ENCODE results near the gene UTF1. TPM values are rescaled to one million over a fixed set of nuclear protein-coding genes. Genes with fewer than 3 reads are reported as not detected.

Gene UTF1
- total RNA-seq, 2 donors from 2014 or later = 1.5 TPM; not detected in 1

GRCh38 chr10:133207041-133207600 is 22.9 kb upstream of the UTF1 start:
- WGBS, 2 experiments (ENCODE audit: insufficient coverage in 1 of 2, insufficient read length in 1 of 2) = 97% methylated on average over 21 to 36 of the region's 36 CpGs
- no peak for TF ChIP-seq CTCF (conservative IDR thresholded peaks at IDR 0.05)
- no peak overlapping the region for H3K27ac ChIP-seq (ENCODE audit: low read depth, low read length)
- no peak overlapping the region for H3K4me3 ChIP-seq (ENCODE audit: low read length)
- no peak overlapping the region for H3K4me3 Mint-ChIP-seq
- H3K9ac ChIP-seq (ENCODE audit: extremely low read depth, low read length, poor library complexity, severe bottlenecking) = no peak overlapping the region
- no peaks in the 10 kb centered on the region for H3K9me3 ChIP-seq (ENCODE audit: control insufficient read depth, low read length)
- no peaks in the 10 kb centered on the region for H3K27me3 ChIP-seq (ENCODE audit: control insufficient read depth, insufficient read depth, low read length, poor library complexity, severe bottlenecking)
- DNase-seq = no peak
- H3K27ac Mint-ChIP-seq = no peak overlapping the region
- H3K36me3 ChIP-seq (ENCODE audit: control insufficient read depth, insufficient read depth, low read length) = no peaks in the 10 kb centered on the region
- no peaks in the 10 kb centered on the region for H3K9me3 Mint-ChIP-seq
- H3K4me1 ChIP-seq (ENCODE audit: control insufficient read depth, insufficient read depth, low read length) = no peaks in the 10 kb centered on the region
- no peaks in the 10 kb centered on the region for H3K27me3 Mint-ChIP-seq (ENCODE audit: insufficient read depth)
- H3K36me3 Mint-ChIP-seq (ENCODE audit: low read depth) = no peaks in the 10 kb centered on the region
- H3K4me1 Mint-ChIP-seq = no peaks in the 10 kb centered on the region

- Histone ChIP-seq H3K4me1 (ENCODE audit: control insufficient read depth, insufficient read depth, low read length) (no peaks in the 10 kb centered on the region), H3K9me3 (ENCODE audit: control insufficient read depth, low read length) (no peaks in the 10 kb centered on the region), H3K27me3 (ENCODE audit: control insufficient read depth, insufficient read depth, low read length, poor library complexity, severe bottlenecking) (no peaks in the 10 kb centered on the region), H3K4me3 (ENCODE audit: low read length) (no peak overlapping the region), H3K36me3 (ENCODE audit: control insufficient read depth, insufficient read depth, low read length) (no peaks in the 10 kb centered on the region), H3K27ac (ENCODE audit: low read depth, low read length) (no peak overlapping the region), H3K9ac (ENCODE audit: extremely low read depth, low read length, poor library complexity, severe bottlenecking) (no peak overlapping the region)
- H3K36me3 Mint-ChIP-seq (ENCODE audit: low read depth) = no peaks in the 10 kb centered on the region
- H3K4me1 Mint-ChIP-seq = no peaks in the 10 kb centered on the region
- no peaks in the 10 kb centered on the region for H3K27me3 Mint-ChIP-seq (ENCODE audit: insufficient read depth)
- whole genome bisulfite sequencing, 2 experiments (ENCODE audit: insufficient coverage in 1 of 2, insufficient read length in 1 of 2) = 94% methylated on average over 8 to 17 of the region's 17 CpGs
- no peak overlapping the region for H3K4me3 Mint-ChIP-seq
- DNase-seq = no peak
- H3K27ac Mint-ChIP-seq = no peak overlapping the region
- TF ChIP-seq CTCF (conservative IDR thresholded peaks at IDR 0.05) = no peak
- H3K9me3 Mint-ChIP-seq = no peaks in the 10 kb centered on the region
These were observed 22.4 kb upstream of the UTF1 start for GRCh38 chr10:133207627-133208026.

DNA sequence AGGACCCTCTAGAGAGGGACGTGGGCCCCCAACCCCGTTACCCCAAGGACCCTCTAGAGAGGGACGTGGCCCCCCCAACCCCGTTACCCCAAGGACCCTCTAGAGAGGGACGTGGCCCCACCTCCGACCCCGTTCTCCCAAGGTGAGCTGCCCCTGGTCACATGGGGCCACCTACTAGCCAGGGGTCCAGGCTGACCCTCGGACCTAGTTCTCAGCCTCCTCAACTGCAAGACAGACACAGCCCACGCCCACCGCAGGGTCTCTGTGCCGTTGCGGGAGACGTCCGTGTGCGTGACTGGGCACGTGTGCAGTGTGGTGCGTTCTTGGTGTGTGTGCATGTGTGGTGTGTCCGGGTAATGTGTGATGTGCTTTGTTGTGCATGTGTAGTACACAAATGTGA is 21.6 kb upstream of the UTF1 start:
- no peaks in the 10 kb centered on the region for H3K36me3 Mint-ChIP-seq (ENCODE audit: low read depth)
- H3K36me3 ChIP-seq (ENCODE audit: control insufficient read depth, insufficient read depth, low read length) = no peaks in the 10 kb centered on the region
- H3K27me3 Mint-ChIP-seq (ENCODE audit: insufficient read depth) = no peaks in the 10 kb centered on the region
- H3K4me3 ChIP-seq (ENCODE audit: low read length) = no peak overlapping the region
- DNase-seq = no peak
- 92 to 94% methylated on average over 11 to 16 of the region's 18 CpGs for WGBS, 2 experiments (ENCODE audit: insufficient coverage in 1 of 2, insufficient read length in 1 of 2)
- H3K4me3 Mint-ChIP-seq = no peak overlapping the region
- no peaks in the 10 kb centered on the region for H3K27me3 ChIP-seq (ENCODE audit: control insufficient read depth, insufficient read depth, low read length, poor library complexity, severe bottlenecking)
- no peak overlapping the region for H3K27ac ChIP-seq (ENCODE audit: low read depth, low read length)
- H3K9me3 Mint-ChIP-seq = no peaks in the 10 kb centered on the region
- no peak overlapping the region for H3K27ac Mint-ChIP-seq
- no peaks in the 10 kb centered on the region for H3K9me3 ChIP-seq (ENCODE audit: control insufficient read depth, low read length)
- TF ChIP-seq CTCF (conservative IDR thresholded peaks at IDR 0.05) = no peak
- H3K9ac ChIP-seq (ENCODE audit: extremely low read depth, low read length, poor library complexity, severe bottlenecking) = no peak overlapping the region
- no peaks in the 10 kb centered on the region for H3K4me1 Mint-ChIP-seq
- H3K4me1 ChIP-seq (ENCODE audit: control insufficient read depth, insufficient read depth, low read length) = no peaks in the 10 kb centered on the region
